ENCODE measurements around the gene ADAMTS15. TPM values are rescaled to one million over a fixed set of nuclear protein-coding genes. Genes with fewer than 3 reads are reported as not detected.

The ADAMTS15 gene
- total RNA-seq, 4 donors from 2014 or later, result 8.4 to 11.8 (median 9.5) TPM

- ATAC-seq, result no peak
- no peaks in the 10 kb centered on the region for H3K9me3 ChIP-seq
- no peak for TF ChIP-seq POLR2A (IDR thresholded peaks at IDR 0.05)
- TF ChIP-seq, protein P1, sequence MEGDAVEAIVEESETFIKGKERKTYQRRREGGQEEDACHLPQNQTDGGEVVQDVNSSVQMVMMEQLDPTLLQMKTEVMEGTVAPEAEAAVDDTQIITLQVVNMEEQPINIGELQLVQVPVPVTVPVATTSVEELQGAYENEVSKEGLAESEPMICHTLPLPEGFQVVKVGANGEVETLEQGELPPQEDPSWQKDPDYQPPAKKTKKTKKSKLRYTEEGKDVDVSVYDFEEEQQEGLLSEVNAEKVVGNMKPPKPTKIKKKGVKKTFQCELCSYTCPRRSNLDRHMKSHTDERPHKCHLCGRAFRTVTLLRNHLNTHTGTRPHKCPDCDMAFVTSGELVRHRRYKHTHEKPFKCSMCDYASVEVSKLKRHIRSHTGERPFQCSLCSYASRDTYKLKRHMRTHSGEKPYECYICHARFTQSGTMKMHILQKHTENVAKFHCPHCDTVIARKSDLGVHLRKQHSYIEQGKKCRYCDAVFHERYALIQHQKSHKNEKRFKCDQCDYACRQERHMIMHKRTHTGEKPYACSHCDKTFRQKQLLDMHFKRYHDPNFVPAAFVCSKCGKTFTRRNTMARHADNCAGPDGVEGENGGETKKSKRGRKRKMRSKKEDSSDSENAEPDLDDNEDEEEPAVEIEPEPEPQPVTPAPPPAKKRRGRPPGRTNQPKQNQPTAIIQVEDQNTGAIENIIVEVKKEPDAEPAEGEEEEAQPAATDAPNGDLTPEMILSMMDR (IDR thresholded peaks at IDR 0.05), result no peak
- no peak for TF ChIP-seq POLR2AphosphoS5 (IDR thresholded peaks at IDR 0.05)
- no peak for TF ChIP-seq EP300 (IDR thresholded peaks at IDR 0.05)
- H3K27ac ChIP-seq, result no peak overlapping the region
- peaks cover 0 to 90% of the 10 kb centered on the region in 2 donors for H3K36me3 ChIP-seq
- no peaks in the 10 kb centered on the region for H3K4me1 ChIP-seq
- 83 to 94% methylated on average over 9 to 10 of the region's 10 CpGs for WGBS, 2 donors (ENCODE audit: low coverage in 1 of 2)
- no peaks in the 10 kb centered on the region for H3K27me3 ChIP-seq
- no peak overlapping the region for H3K4me3 ChIP-seq
Measured at GRCh38 chr11:130467116-130467900, 18.9 kb downstream of the ADAMTS15 start.

DNA sequence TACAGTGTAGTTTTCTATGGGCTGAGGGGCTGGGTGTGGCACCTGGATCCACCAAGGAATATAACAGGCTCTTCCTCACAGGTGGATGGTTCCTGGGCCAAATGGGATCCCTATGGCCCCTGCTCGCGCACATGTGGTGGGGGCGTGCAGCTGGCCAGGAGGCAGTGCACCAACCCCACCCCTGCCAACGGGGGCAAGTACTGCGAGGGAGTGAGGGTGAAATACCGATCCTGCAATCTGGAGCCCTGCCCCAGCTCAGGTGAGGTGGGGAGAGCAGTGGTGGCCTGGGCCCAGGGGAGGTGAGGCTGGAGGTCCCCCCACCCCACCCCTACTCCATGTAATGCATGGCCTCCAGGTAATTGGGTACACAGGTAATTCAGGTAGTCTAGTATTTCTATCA is 20.7 kb downstream of the ADAMTS15 start:
- no peak for ATAC-seq

GRCh38 chr11:130470832-130471706 is 22.6 kb downstream of the ADAMTS15 start:
- Histone ChIP-seq H3K4me3 (no peak overlapping the region), H3K27ac (no peak overlapping the region), H3K9me3 (no peaks in the 10 kb centered on the region), H3K27me3 (no peaks in the 10 kb centered on the region), H3K4me1 (no peaks in the 10 kb centered on the region), H3K36me3 (peaks cover 0 to 89% of the 10 kb centered on the region in 2 donors)
- ATAC-seq, result no peak
- TF ChIP-seq POLR2A (IDR thresholded peaks at IDR 0.05) (no peak), POLR2AphosphoS5 (IDR thresholded peaks at IDR 0.05) (no peak), EP300 (IDR thresholded peaks at IDR 0.05) (no peak)
- TF ChIP-seq, protein P1 (IDR thresholded peaks at IDR 0.05), result no peak
- WGBS, 2 donors (ENCODE audit: low coverage in 1 of 2), result 72 to 100% methylated on average over 5 to 6 of the region's 20 CpGs

More for the DNA sequence above, 20.7 kb downstream of the ADAMTS15 start:
- no peak overlapping the region for H3K4me3 ChIP-seq
- H3K36me3 ChIP-seq, result peaks cover 0 to 90% of the 10 kb centered on the region in 2 donors
- H3K27ac ChIP-seq, result no peak overlapping the region
- TF ChIP-seq EP300 (IDR thresholded peaks at IDR 0.05) (no peak), POLR2AphosphoS5 (IDR thresholded peaks at IDR 0.05) (no peak), POLR2A (IDR thresholded peaks at IDR 0.05) (no peak)
- TF ChIP-seq, protein P1 (IDR thresholded peaks at IDR 0.05), result no peak
- no peaks in the 10 kb centered on the region for H3K4me1 ChIP-seq
- H3K9me3 ChIP-seq, result no peaks in the 10 kb centered on the region
- WGBS, 2 donors (ENCODE audit: low coverage in 1 of 2), result 92% methylated on average over 4 of the region's 6 CpGs; no CpG with 5 or more reads in 1 of the 2 donors
- no peaks in the 10 kb centered on the region for H3K27me3 ChIP-seq

DNA sequence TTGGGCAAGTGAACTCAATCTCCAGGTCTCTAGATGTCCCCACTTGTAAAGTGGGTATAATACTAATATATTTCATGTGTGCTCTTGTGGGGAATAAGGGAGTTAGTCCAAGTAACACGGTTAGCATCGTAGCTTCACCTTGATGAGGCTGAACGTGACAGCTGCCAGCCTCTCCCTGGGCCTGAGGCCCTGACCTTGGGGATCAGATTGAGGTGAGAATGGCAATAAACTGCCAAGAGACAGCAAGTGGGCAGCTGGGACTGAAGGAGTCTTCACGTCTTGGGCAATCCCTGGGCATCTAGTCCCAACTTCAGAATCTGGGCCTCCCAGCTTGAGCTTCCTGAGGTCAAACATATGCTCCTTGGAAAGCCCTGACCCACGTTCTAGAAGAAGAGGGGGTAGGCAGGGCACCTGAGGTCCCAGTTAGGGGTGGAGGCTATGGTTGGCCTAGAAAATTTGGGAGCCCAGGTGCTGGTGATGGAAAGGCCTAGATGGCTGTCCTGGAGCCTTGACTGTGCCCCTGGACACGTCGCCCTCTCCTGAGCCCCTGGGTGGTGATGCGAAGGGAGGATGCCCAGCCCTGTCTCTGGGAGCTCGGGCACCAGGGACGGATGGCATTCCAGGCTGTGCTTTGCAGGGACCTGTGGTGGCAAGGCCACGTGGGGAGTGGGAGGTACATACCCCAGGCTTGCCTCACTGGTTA is 23.4 kb downstream of the ADAMTS15 start:
- 90% methylated on average over 5 of the region's 11 CpGs; no CpG with 5 or more reads in 1 of the 2 donors for WGBS, 2 donors (ENCODE audit: low coverage in 1 of 2)
- no peak overlapping the region for H3K27ac ChIP-seq
- H3K4me3 ChIP-seq, result no peak overlapping the region
- TF ChIP-seq POLR2AphosphoS5 (IDR thresholded peaks at IDR 0.05) (no peak), EP300 (IDR thresholded peaks at IDR 0.05) (no peak), POLR2A (IDR thresholded peaks at IDR 0.05) (no peak)
- TF ChIP-seq, protein P1 (IDR thresholded peaks at IDR 0.05), result no peak
- no peak for ATAC-seq
- no peaks in the 10 kb centered on the region for H3K27me3 ChIP-seq
- H3K4me1 ChIP-seq, result peaks cover 0 to 8% (median 6%) of the 10 kb centered on the region in 3 donors
- peaks cover 0 to 81% of the 10 kb centered on the region in 2 donors for H3K36me3 ChIP-seq
- no peaks in the 10 kb centered on the region for H3K9me3 ChIP-seq
